NCI-H345 treated with DMSO at 0.1 percent for 48 hours (cell line): ENCODE results near the gene ZBTB47.

Experiments
- DNase-seq: peaks from one replicate; lab custom pipeline; 2025; ENCODE audit not compliant: unreplicated experiment; lab: John Stamatoyannopoulos, UW

ZBTB47 gene

DNA sequence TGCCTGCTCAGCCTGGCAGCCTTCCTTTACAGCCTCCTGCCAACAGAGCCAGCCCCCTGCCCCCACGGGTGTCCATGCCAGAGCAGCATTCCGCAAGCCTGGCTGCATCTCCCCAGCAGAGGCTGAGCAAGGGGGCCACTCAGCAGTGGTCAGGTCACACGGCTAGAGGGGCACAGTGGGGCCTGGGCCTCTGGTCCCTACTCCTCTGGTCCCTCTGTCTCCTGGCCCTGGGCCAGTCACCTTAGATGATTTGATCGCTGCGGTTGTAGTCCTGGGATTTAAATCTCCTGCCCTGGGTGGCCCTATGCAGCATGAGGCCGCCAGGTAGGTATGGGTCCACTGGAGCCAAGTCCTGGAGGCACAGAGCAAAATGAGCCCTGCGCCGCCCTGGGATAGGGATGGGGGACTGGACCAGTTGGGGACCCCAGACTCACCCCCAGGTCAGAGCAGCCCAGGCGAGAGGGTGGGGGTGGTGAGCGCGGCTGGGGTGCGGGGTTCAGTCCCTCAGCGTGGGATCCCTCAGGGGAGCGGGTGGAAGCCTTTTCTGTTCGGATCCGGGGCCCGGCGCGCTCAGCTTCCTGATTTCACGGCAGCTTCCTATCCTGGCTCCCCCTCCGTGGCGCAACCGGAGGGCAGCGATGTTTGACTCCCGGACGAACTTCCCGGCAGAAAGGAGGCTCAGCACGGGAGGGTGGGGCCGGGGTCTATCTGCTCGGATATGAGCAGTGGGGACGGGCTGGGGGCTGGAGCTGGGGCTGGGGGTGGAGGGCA lies at the start of gene ZBTB47:
Gene ZBTB47 (plus strand): TSS at position 138 of the 771 bp plus-strand sequence. CDS start 4,659 bp downstream, outside the sequence.
- DNase-seq = no peak

DNA sequence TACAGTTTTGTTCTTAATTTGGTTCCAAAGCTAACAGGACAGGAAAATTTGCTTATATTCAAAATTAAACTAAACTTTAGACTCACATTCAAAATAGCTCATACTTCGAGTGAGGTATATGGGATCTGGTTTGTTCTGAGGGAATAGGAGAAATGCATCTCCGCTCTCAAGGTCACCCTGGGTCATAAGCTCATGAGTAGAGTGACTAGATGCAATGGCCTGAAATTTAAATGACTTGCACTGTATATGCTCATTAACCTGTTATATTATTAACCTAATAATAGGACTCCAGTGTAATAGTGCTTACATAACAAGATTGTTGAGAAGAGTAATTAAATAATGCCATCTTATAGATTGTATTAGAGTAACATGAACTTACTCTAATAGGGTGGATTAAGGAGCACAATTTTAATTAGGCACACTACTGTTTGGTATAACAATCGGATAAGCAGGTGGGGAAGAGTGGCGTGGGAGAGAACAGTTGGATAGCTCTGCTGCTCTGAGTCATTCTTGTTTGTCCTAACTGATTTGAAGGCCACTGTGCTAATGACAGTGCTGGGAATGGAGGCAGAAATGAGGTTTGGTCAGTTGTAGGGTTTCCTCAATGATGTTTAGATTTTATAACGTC lies 47.8 kb upstream of the ZBTB47 start:
- no peak for DNase-seq

DNA sequence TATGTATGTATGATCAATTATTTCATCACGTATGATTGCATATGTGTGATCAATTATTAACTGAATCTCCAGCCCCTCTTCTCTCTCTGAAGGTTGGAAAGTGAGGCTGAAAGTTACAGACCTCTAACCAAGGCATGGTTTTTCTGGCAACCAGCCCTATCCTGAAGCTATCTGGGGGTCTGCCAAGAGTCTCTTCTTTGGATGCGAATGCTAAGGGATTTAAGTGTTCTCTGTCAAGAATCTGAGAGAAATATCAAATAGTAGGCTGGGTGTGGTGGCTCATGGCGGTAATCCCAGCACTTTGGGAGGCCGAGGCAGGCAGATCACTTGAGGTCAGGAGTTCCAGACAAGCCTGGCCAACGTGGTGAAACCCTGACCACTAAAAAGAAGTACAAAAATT lies 44.9 kb upstream of the ZBTB47 start:
- DNase-seq = no peak

DNA sequence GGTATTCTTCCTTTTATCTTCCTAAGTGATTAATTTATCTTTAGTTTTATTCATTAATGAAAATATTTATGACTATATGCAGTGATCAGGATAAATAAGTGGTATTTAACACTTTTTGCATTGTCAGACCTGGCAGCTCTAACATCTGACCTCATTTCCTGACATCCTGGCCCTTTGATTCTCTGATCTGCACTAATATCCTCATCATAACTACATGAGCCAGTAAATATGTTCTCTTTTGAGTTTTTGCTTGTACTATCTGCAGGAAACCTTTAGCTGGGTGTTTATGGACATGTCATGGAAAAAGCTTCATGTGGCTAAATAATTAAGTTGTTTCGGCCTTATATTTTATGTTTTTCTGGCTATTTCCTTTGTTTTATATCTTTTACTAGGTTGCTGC lies 42.5 kb upstream of the ZBTB47 start:
- DNase-seq = no peak

GRCh38 chr3:42612217-42612616 lies 41.3 kb upstream of the ZBTB47 start:
- DNase-seq = no peak

- no peak for DNase-seq
Observed at GRCh38 chr3:42612928-42613327, 40.6 kb upstream of the ZBTB47 start.

- DNase-seq = no peak
Observed at GRCh38 chr3:42613462-42613861, 40.0 kb upstream of the ZBTB47 start.

GRCh38 chr3:42631620-42632019 lies 21.9 kb upstream of the ZBTB47 start:
- no peak for DNase-seq

- DNase-seq = no peak
Observed at GRCh38 chr3:42632146-42632545, 21.4 kb upstream of the ZBTB47 start.

DNA sequence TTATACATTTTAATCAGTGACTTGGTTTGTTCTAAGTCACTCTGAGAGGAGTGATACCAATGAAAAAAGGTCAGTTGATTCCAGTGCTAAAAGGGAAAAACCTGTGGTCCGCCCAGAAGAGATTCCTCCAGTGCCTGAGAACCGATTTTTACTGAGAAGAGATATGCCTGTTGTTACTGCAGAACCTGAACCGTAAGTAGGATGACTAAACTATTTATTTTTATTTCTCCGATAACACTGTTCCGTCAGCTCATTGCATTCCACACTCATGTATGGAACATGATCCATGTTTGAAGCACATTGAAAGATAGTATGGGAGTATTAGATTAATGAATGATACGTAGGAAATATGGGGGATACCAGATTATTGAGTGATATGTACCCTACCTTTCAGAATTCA lies 20.0 kb upstream of the ZBTB47 start:
- no peak for DNase-seq

DNA sequence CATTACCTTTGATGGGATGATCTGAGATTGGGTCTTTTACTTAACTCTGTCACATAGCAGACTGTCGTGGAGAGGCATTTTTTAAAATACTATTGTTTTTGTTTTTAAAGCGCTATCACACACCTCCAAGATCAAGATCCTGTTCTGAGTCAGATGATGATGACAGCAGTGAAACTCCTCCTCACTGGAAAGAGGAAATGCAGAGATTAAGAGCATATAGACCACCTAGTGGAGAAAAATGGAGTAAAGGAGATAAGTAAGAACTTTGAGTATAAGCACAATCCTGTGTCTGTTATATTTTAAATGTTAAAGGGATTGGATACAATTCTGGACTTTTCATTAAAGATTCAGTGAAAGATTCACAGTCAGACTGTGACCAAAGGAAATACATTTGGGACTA lies 18.4 kb upstream of the ZBTB47 start:
- no peak for DNase-seq

DNA sequence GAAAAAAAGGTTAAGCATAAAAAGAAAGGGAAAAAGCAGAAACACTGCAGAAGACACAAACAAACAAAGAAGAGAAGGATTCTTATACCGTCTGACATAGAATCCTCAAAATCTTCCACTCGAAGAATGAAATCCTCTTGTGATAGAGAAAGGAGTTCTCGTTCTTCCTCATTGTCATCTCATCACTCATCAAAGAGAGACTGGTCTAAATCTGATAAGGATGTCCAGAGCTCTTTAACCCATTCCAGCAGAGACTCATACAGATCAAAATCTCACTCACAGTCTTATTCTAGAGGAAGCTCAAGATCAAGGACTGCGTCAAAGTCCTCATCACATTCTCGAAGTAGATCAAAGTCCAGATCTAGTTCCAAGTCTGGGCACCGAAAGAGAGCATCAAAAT lies 16.5 kb upstream of the ZBTB47 start:
- DNase-seq = no peak

DNA sequence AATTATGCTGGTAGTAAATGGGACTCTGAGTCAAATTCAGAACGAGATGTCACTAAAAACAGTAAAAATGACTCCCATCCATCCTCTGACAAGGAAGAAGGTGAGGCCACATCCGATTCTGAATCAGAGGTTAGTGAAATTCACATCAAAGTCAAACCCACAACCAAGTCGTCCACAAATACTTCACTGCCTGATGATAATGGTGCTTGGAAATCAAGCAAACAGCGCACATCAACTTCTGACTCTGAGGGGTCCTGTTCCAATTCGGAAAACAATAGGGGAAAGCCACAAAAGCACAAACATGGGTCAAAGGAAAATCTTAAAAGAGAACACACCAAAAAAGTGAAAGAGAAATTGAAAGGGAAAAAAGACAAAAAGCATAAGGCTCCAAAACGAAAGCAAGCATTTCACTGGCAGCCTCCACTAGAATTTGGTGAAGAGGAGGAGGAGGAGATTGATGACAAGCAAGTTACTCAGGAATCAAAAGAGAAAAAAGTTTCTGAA lies 15.1 kb upstream of the ZBTB47 start:
- DNase-seq = no peak

DNA sequence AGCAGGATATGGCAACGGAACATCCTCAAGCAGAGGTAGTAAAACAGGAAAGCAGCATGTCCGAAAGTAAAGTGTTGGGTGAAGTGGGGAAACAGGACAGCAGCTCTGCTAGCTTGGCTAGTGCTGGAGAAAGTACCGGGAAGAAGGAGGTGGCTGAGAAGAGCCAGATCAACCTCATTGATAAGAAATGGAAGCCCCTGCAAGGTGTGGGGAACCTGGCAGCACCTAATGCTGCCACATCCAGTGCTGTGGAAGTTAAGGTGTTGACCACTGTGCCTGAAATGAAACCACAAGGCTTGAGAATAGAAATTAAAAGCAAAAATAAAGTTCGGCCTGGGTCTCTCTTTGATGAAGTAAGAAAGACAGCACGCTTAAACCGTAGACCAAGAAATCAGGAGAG lies 14.3 kb upstream of the ZBTB47 start:
- DNase-seq = no peak

- no peak for DNase-seq
Observed at GRCh38 chr3:42640129-42640528, 13.4 kb upstream of the ZBTB47 start.

GRCh38 chr3:42640771-42641370 lies 12.6 kb upstream of the ZBTB47 start:
- no peak for DNase-seq

- no peak for DNase-seq
Observed at GRCh38 chr3:42647821-42648459, 5.6 kb upstream of the ZBTB47 start.

DNA sequence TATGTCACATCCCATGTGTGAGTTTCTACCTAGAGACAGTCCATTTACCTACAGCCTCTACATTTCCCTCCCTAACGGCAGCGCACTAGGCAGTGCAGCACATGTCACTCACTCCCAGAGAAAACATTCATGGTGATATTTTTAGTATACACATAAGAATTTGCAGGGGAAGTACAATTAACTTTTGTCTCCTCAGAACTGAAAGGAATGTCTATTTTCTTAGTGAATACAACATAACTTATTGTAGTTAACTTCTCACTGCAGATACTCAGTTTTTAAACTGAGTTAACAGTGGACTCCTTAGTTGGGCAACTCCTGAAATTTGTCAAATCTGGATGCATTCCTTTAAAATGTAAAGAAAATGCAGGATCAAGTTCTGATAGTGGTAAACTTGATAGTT lies 4.5 kb upstream of the ZBTB47 start:
- DNase-seq = no peak

GRCh38 chr3:42649783-42650182 lies 3.7 kb upstream of the ZBTB47 start:
- no peak for DNase-seq

- DNase-seq = no peak
Observed at GRCh38 chr3:42651248-42652091, 2.0 kb upstream of the ZBTB47 start.

DNA sequence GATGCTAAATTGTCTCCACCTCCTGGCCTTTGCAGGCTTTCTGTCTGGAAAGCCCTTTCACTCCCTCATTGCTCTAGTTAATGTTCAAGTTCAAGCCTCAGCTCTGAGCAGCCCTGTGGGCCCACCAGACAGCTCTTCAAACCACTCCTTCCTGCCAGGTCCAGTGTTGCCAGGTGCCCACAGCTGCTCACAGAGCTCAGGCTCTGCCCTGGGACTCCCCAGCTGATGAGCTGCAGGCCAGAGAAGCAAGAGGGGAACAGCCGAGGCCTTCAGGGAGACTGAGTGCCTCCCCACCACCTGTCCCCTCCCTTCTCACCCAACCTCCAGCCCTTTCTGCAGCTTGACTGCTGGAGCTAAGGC lies 1.3 kb upstream of the ZBTB47 start:
- no peak for DNase-seq
